Measurements from ENCODE around the gene SDK1.

- TF ChIP-seq POLR2AphosphoS5 (IDR thresholded peaks at IDR 0.05; ENCODE audit: insufficient read depth, low read depth, low read length), result no peak
- TF ChIP-seq POLR2A (IDR thresholded peaks at IDR 0.05; ENCODE audit: low read depth, low read length), result no peak
- no peak for TF ChIP-seq EZH2 (IDR thresholded peaks at IDR 0.05; ENCODE audit: borderline replicate concordance, low read depth, low read length, severe bottlenecking)
- no peak for TF ChIP-seq JUN (IDR thresholded peaks at IDR 0.05; ENCODE audit: borderline replicate concordance, insufficient read depth, insufficient read length, low read depth)
- TF ChIP-seq CTCF (IDR thresholded peaks at IDR 0.05; ENCODE audit: extremely low read depth in 1 of 2, insufficient read depth in 1 of 2, low read depth in 1 of 2, low read length in 2 of 2), result no peak
- no peak for TF ChIP-seq MAX (IDR thresholded peaks at IDR 0.05; ENCODE audit: insufficient read depth, insufficient read length)
- TF ChIP-seq MYC (IDR thresholded peaks at IDR 0.05; ENCODE audit: low read depth, low read length), result no peak
- no peak for TF ChIP-seq FOS (IDR thresholded peaks at IDR 0.05; ENCODE audit: borderline replicate concordance, insufficient read depth, low read length)
These were observed 884.9 kb downstream of the SDK1 start for GRCh38 chr7:4185721-4186512.

Measured in endothelial cell of umbilical vein (primary cell).